Endodermal cell (in vitro differentiated cells): ENCODE results near the gene FAM193A. TPM values are rescaled to one million over a fixed set of nuclear protein-coding genes. Genes with fewer than 3 reads are reported as not detected.

Source experiments
- DNase-seq: peaks from one replicate; pipeline ENCODE4 v3.0.0-alpha.2; 2017
- H3K27ac ChIP-seq: 2 replicates; pipeline ENCODE4 v1.5.1; 2013; ENCODE audit warnings: mild to moderate bottlenecking, low read depth, low read length, moderate library complexity
- H3K27me3 ChIP-seq: 2 replicates; pipeline ENCODE4 v1.6.1; 2013; ENCODE audit warnings: mild to moderate bottlenecking, low read length, moderate library complexity; ENCODE audit not compliant: insufficient read depth, control insufficient read depth, poor library complexity, severe bottlenecking
- H3K36me3 ChIP-seq: 2 replicates; pipeline ENCODE4 v1.7.0; 2013; ENCODE audit warnings: mild to moderate bottlenecking, low read length, moderate library complexity; ENCODE audit not compliant: control insufficient read depth, insufficient read depth
- H3K4me1 ChIP-seq: one replicate; pipeline ENCODE4 v1.7.0; 2013; ENCODE audit warnings: low read length; ENCODE audit not compliant: control insufficient read depth, insufficient read depth
- H3K4me3 ChIP-seq: 2 replicates; pipeline ENCODE4 v1.5.1; 2013; ENCODE audit warnings: mild to moderate bottlenecking, low read length, moderate library complexity
- H3K9ac ChIP-seq: 2 replicates; pipeline ENCODE4 v1.6.1; 2013; ENCODE audit warnings: mild to moderate bottlenecking, low read length, moderate library complexity; ENCODE audit not compliant: poor library complexity, severe bottlenecking; ENCODE audit errors: extremely low read depth
- H3K9me3 ChIP-seq: 2 replicates; pipeline ENCODE4 v1.6.1; 2013; ENCODE audit warnings: mild to moderate bottlenecking, low read length, moderate library complexity; ENCODE audit not compliant: control insufficient read depth
- H3K27ac Mint-ChIP-seq: 2 replicates; pipeline ENCODE4 v1.8.0; 2020; ENCODE audit warnings: mixed read lengths
- H3K27me3 Mint-ChIP-seq: 2 replicates; pipeline ENCODE4 v1.8.0; 2021; ENCODE audit warnings: mild to moderate bottlenecking, mixed read lengths; ENCODE audit not compliant: insufficient read depth
- H3K36me3 Mint-ChIP-seq: 2 replicates; pipeline ENCODE4 v1.8.0; 2020; ENCODE audit warnings: low read depth, mixed read lengths
- H3K4me1 Mint-ChIP-seq: 2 replicates; pipeline ENCODE4 v1.8.0; 2020; ENCODE audit warnings: mixed read lengths
- H3K4me3 Mint-ChIP-seq: 2 replicates; pipeline ENCODE4 v1.8.0; 2020; ENCODE audit warnings: mild to moderate bottlenecking, moderate library complexity, mixed read lengths
- H3K9me3 Mint-ChIP-seq: 2 replicates; pipeline ENCODE4 v1.8.0; 2020; ENCODE audit warnings: mild to moderate bottlenecking, mixed read lengths
- CTCF ChIP-seq: fragments of 200-600 bp; sonication (generic); conservative IDR thresholded peaks from 2 replicates; pipeline ENCODE4 v1.5.0; 2021; ENCODE audit warnings: antibody characterized with exemption, mild to moderate bottlenecking
- WGBS, 2 experiments: methylation state at CpG; one replicate each; pipeline versions ENCODE4 v1.1.5 to v1.1.7; 2013; ENCODE audit warnings: missing lambda C conversion rate in 2 of 2, mixed read lengths in 1 of 2; ENCODE audit not compliant: insufficient coverage in 1 of 2, insufficient read length in 1 of 2; 5-methylcytosine and 5-hydroxymethylcytosine counted together
- total RNA-seq, 2 donors: library from RNA; stranded (reverse); fragmentation: NEBNext Ultra II Directional in 1 of 2; extraction: Animal tissue kit (Norgen Biotek cat#: 25700) in 1 of 2; gene quantifications; 2 replicates in 1 of 2; 3 replicates in 1 of 2; pipeline ENCODE4 v1.2.1, GENCODE V29; 2021

Gene FAM193A
- total RNA-seq, 2 donors from 2014 or later = 32.1 to 39.0 TPM

GRCh38 chr4:2746891-2747695 lies 210.6 kb downstream of the FAM193A start:
- DNase-seq = no peak
- Mint-ChIP-seq H3K9me3 (no peaks in the 10 kb centered on the region), H3K4me3 (no peak overlapping the region), H3K27ac (no peak overlapping the region), H3K4me1 (no peaks in the 10 kb centered on the region), H3K36me3 (peaks cover 38% of the 10 kb centered on the region), H3K27me3 (no peaks in the 10 kb centered on the region)
- H3K36me3 ChIP-seq = peaks cover 48% of the 10 kb centered on the region
- no peak overlapping the region for H3K9ac ChIP-seq
- no peaks in the 10 kb centered on the region for H3K9me3 ChIP-seq
- no peak for TF ChIP-seq CTCF
- no peak overlapping the region for H3K4me3 ChIP-seq
- no peaks in the 10 kb centered on the region for H3K4me1 ChIP-seq
- no peak overlapping the region for H3K27ac ChIP-seq
- H3K27me3 ChIP-seq = no peaks in the 10 kb centered on the region
- WGBS, 2 experiments = 90 to 91% methylated on average over 7 to 16 of the region's 16 CpGs

- H3K27ac ChIP-seq = no peak overlapping the region
- no peak overlapping the region for H3K9ac ChIP-seq
- peaks cover 5% of the 10 kb centered on the region for H3K4me1 Mint-ChIP-seq
- H3K9me3 Mint-ChIP-seq = no peaks in the 10 kb centered on the region
- H3K9me3 ChIP-seq = no peaks in the 10 kb centered on the region
- no peak for DNase-seq
- TF ChIP-seq CTCF = no peak
- H3K36me3 ChIP-seq = peaks cover 16% of the 10 kb centered on the region
- H3K4me3 ChIP-seq = no peak overlapping the region
- no peak overlapping the region for H3K4me3 Mint-ChIP-seq
- H3K27me3 Mint-ChIP-seq = no peaks in the 10 kb centered on the region
- H3K4me1 ChIP-seq = no peaks in the 10 kb centered on the region
- H3K27ac Mint-ChIP-seq = peak overlapping the region; percentile 30
- WGBS, 2 experiments = 94% methylated on average over 14 to 19 of the region's 19 CpGs
- peaks cover 24% of the 10 kb centered on the region for H3K36me3 Mint-ChIP-seq
- no peaks in the 10 kb centered on the region for H3K27me3 ChIP-seq
Measured at GRCh38 chr4:2750719-2751605, 214.5 kb downstream of the FAM193A start.

GRCh38 chr4:2753436-2753835 lies 217.0 kb downstream of the FAM193A start:
- Histone ChIP-seq H3K4me1 (no peaks in the 10 kb centered on the region), H3K9me3 (no peaks in the 10 kb centered on the region), H3K4me3 (no peak overlapping the region), H3K27me3 (no peaks in the 10 kb centered on the region), H3K36me3 (no peaks in the 10 kb centered on the region), H3K27ac (no peak overlapping the region), H3K9ac (no peak overlapping the region)
- no peak for TF ChIP-seq CTCF
- no peaks in the 10 kb centered on the region for H3K9me3 Mint-ChIP-seq
- H3K27me3 Mint-ChIP-seq = peaks cover 3% of the 10 kb centered on the region
- 94 to 100% methylated on average over 2 to 4 of the region's 4 CpGs for WGBS, 2 experiments
- no peak overlapping the region for H3K4me3 Mint-ChIP-seq
- H3K36me3 Mint-ChIP-seq = peaks cover 7% of the 10 kb centered on the region
- peaks cover 5% of the 10 kb centered on the region for H3K4me1 Mint-ChIP-seq
- no peak for DNase-seq
- no peak overlapping the region for H3K27ac Mint-ChIP-seq
